KMS-11 (cell line): ENCODE results near the gene CD151.
A peak's percentile ranks its signal among the peaks of the same experiment; 100 is the strongest.

Experiments
- H2AFZ ChIP-seq: fragments of 200-600 bp; sonication (generic); 2 replicates; pipeline ENCODE4 v1.6.1; 2016; ENCODE audit warnings: antibody characterized with exemption, mixed run types, low read depth
- H3K27ac ChIP-seq: fragments of 200-600 bp; sonication (generic); 2 replicates; pipeline ENCODE4 v1.6.1; 2016; ENCODE audit warnings: mild to moderate bottlenecking, mixed run types
- H3K27me3 ChIP-seq: fragments of 200-600 bp; sonication (generic); 2 replicates; pipeline ENCODE4 v1.6.1; 2017; ENCODE audit warnings: mild to moderate bottlenecking, low read depth, mixed run types, moderate library complexity; ENCODE audit not compliant: insufficient read depth
- H3K36me3 ChIP-seq: fragments of 200-600 bp; sonication (generic); 2 replicates; pipeline ENCODE4 v1.6.1; 2017; ENCODE audit warnings: mild to moderate bottlenecking, mixed run types; ENCODE audit not compliant: insufficient read depth
- H3K4me1 ChIP-seq: fragments of 200-600 bp; sonication (generic); 2 replicates; pipeline ENCODE4 v1.6.1; 2016; ENCODE audit warnings: mild to moderate bottlenecking, low read depth, mixed run types; ENCODE audit not compliant: poor library complexity, severe bottlenecking
- H3K4me2 ChIP-seq: fragments of 200-600 bp; sonication (generic); 2 replicates; pipeline ENCODE4 v1.7.0; 2016; ENCODE audit warnings: mild to moderate bottlenecking, mixed run types
- H3K4me3 ChIP-seq: fragments of 200-600 bp; sonication (generic); IDR thresholded peaks from 2 replicates; pipeline ENCODE4 v1.6.1; 2017; ENCODE audit warnings: low read depth, low read length, mixed read lengths; ENCODE audit not compliant: insufficient read depth
- H3K79me2 ChIP-seq: fragments of 200-600 bp; sonication (generic); 2 replicates; pipeline ENCODE4 v1.6.1; 2016; ENCODE audit warnings: low read depth, mixed run types; ENCODE audit not compliant: insufficient read depth
- H3K9ac ChIP-seq: fragments of 200-600 bp; sonication (generic); 2 replicates; pipeline ENCODE4 v1.6.1; 2016; ENCODE audit warnings: mild to moderate bottlenecking, mixed run types
- H4K20me1 ChIP-seq: fragments of 200-600 bp; sonication (generic); 2 replicates; pipeline ENCODE4 v1.6.1; 2016; ENCODE audit warnings: mild to moderate bottlenecking, mixed run types; ENCODE audit not compliant: insufficient read depth
- CTCF ChIP-seq: fragments of 200-600 bp; sonication (generic); conservative IDR thresholded peaks from 2 replicates; pipeline ENCODE4 v1.6.1; 2017; ENCODE audit warnings: low read depth, mild to moderate bottlenecking, antibody characterized with exemption, low read length, moderate library complexity, mixed read lengths

The CD151 gene

GRCh38 chr11:820655-821511 lies 11.9 kb upstream of the CD151 start:
- Histone ChIP-seq H3K4me2 (peak overlapping the region; percentile 81), H3K4me3 (no peak overlapping the region), H3K79me2 (no peaks in the 10 kb centered on the region; the same call in 1 of the 2 replicates), H3K27me3 (no peaks in the 10 kb centered on the region), H3K27ac (no peak overlapping the region; the same call in 1 of the 2 replicates), H2AFZ (no peak overlapping the region), H4K20me1 (no peaks in the 10 kb centered on the region), H3K4me1 (peaks cover 9% of the 10 kb centered on the region), H3K36me3 (no peaks in the 10 kb centered on the region), H3K9ac (peak overlapping the region; percentile 41; the same call in 1 of the 2 replicates)
- no peak for TF ChIP-seq CTCF

GRCh38 chr11:821512-822371 lies 11.0 kb upstream of the CD151 start:
- H3K36me3 ChIP-seq = no peaks in the 10 kb centered on the region
- no peak overlapping the region for H3K27ac ChIP-seq
- H2AFZ ChIP-seq = no peak overlapping the region
- H3K4me3 ChIP-seq = no peak overlapping the region
- H4K20me1 ChIP-seq = no peaks in the 10 kb centered on the region
- no peak for TF ChIP-seq CTCF
- H3K9ac ChIP-seq = no peak overlapping the region
- H3K4me2 ChIP-seq = no peak overlapping the region; the same call in 1 of the 2 replicates
- no peaks in the 10 kb centered on the region; the same call in 1 of the 2 replicates for H3K79me2 ChIP-seq
- peaks cover 17% of the 10 kb centered on the region for H3K4me1 ChIP-seq
- H3K27me3 ChIP-seq = no peaks in the 10 kb centered on the region

GRCh38 chr11:823441-824291 lies 9.1 kb upstream of the CD151 start:
- Histone ChIP-seq H3K79me2 (no peaks in the 10 kb centered on the region; the same call in 1 of the 2 replicates), H3K4me3 (no peak overlapping the region), H4K20me1 (no peaks in the 10 kb centered on the region), H3K4me1 (peaks cover 32% of the 10 kb centered on the region), H3K9ac (no peak overlapping the region), H3K27ac (no peak overlapping the region), H3K4me2 (no peak overlapping the region), H3K36me3 (no peaks in the 10 kb centered on the region), H2AFZ (no peak overlapping the region), H3K27me3 (peaks cover 6% of the 10 kb centered on the region; the same call in 1 of the 2 replicates)
- TF ChIP-seq CTCF = no peak
